ENCODE results near the gene B4GALT6.

DNA sequence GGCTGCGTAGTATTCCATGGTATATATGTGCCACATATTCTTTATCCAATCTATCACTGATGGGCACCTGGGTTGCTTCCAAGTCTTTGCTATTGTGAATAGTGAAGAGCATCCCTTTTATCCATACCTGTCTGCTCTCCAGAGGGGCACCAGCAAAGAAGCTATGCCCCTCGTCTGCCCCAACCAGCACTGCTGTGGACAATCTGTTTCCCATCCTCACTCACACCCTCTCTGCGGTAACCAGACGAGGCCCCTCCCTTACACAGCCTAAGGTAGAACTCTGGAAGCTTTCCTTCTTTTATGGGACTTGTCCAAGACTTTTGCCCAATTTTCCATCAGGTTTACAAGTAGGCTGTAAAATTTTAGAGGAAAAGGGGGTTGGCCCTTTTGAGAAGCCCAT, 67.8 kb downstream of the B4GALT6 start:
- TF ChIP-seq, protein P1, sequence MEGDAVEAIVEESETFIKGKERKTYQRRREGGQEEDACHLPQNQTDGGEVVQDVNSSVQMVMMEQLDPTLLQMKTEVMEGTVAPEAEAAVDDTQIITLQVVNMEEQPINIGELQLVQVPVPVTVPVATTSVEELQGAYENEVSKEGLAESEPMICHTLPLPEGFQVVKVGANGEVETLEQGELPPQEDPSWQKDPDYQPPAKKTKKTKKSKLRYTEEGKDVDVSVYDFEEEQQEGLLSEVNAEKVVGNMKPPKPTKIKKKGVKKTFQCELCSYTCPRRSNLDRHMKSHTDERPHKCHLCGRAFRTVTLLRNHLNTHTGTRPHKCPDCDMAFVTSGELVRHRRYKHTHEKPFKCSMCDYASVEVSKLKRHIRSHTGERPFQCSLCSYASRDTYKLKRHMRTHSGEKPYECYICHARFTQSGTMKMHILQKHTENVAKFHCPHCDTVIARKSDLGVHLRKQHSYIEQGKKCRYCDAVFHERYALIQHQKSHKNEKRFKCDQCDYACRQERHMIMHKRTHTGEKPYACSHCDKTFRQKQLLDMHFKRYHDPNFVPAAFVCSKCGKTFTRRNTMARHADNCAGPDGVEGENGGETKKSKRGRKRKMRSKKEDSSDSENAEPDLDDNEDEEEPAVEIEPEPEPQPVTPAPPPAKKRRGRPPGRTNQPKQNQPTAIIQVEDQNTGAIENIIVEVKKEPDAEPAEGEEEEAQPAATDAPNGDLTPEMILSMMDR (IDR thresholded peaks at IDR 0.05) = no peak
- no peak for TF ChIP-seq POLR2A (IDR thresholded peaks at IDR 0.05)

Measured in uterus (tissue), 2 donors.